GM18868 (cell line): ENCODE measurements around the gene RNF115.
"Not testable (repeated sequence)": the region's sequence is repeated elsewhere in the genome, so short reads cannot be mapped to it uniquely, and the experiment has no call there.

Experiments used
- ATAC-seq: cut with Tn5 transposase; IDR thresholded peaks from one replicate; pipeline ENCODE4 v1.9.1; 2021; ENCODE audit warnings: mild to moderate bottlenecking, moderate library complexity; ENCODE audit not compliant: unreplicated experiment

The RNF115 gene

GRCh38 chr1:145828367-145829026 lies 4.6 kb upstream of the RNF115 start:
- ATAC-seq: no peak

GRCh38 chr1:145827966-145828365 lies 4.1 kb upstream of the RNF115 start:
- no peak for ATAC-seq

GRCh38 chr1:145826030-145826429 lies 2.1 kb upstream of the RNF115 start:
- no peak for ATAC-seq

- ATAC-seq: no peak
Measured at GRCh38 chr1:145824499-145824842, 576 bp upstream of the RNF115 start.

- ATAC-seq: not testable (repeated sequence)
Measured at GRCh38 chr1:145822779-145823331, 1.0 kb downstream of the RNF115 start.

- not testable (repeated sequence) for ATAC-seq
Measured at GRCh38 chr1:145818095-145818494, 5.8 kb downstream of the RNF115 start.

- ATAC-seq: not testable (repeated sequence)
Measured at GRCh38 chr1:145812977-145813810, 10.7 kb downstream of the RNF115 start.

GRCh38 chr1:145806844-145807243 lies 17.1 kb downstream of the RNF115 start:
- no peak for ATAC-seq

GRCh38 chr1:145806408-145806807 lies 17.5 kb downstream of the RNF115 start:
- no peak for ATAC-seq

- ATAC-seq: no peak
Measured at GRCh38 chr1:145805057-145805456, 18.8 kb downstream of the RNF115 start.

GRCh38 chr1:145804235-145805045 lies 19.5 kb downstream of the RNF115 start:
- no peak for ATAC-seq

- no peak for ATAC-seq
Measured at GRCh38 chr1:145799806-145800205, 24.1 kb downstream of the RNF115 start.

- ATAC-seq: no peak
Measured at GRCh38 chr1:145796753-145797152, 27.1 kb downstream of the RNF115 start.

- no peak for ATAC-seq
Measured at GRCh38 chr1:145795257-145795881, 28.5 kb downstream of the RNF115 start.

- ATAC-seq: no peak
Measured at GRCh38 chr1:145792484-145792883, 31.4 kb downstream of the RNF115 start.

- not testable (repeated sequence) for ATAC-seq
Measured at GRCh38 chr1:145791860-145792259, 32.0 kb downstream of the RNF115 start.

GRCh38 chr1:145788580-145788979 lies 35.3 kb downstream of the RNF115 start:
- no peak for ATAC-seq

GRCh38 chr1:145786271-145786670 lies 37.6 kb downstream of the RNF115 start:
- no peak for ATAC-seq

- ATAC-seq: no peak
Measured at GRCh38 chr1:145785547-145785946, 38.3 kb downstream of the RNF115 start.

- no peak for ATAC-seq
Measured at GRCh38 chr1:145784409-145784808, 39.5 kb downstream of the RNF115 start.
